ENCODE data around the gene MPRIP. TPM values are rescaled to one million over a fixed set of nuclear protein-coding genes. Genes with fewer than 3 reads are reported as not detected.

The MPRIP gene
- total RNA-seq, 4 donors from 2014 or later: 122 to 207 (median 145) TPM

- WGBS: 95% methylated on average over 4 of the region's 8 CpGs
- H3K4me3 ChIP-seq: no peak overlapping the region
- peaks cover 84% of the 10 kb centered on the region for H3K36me3 ChIP-seq
- no peak for DNase-seq (ENCODE audit: low spot score in 2 of 2)
- TF ChIP-seq CTCF (IDR thresholded peaks at IDR 0.05) (no peak), EP300 (IDR thresholded peaks at IDR 0.05) (no peak), POLR2A (IDR thresholded peaks at IDR 0.05) (no peak), POLR2AphosphoS5 (IDR thresholded peaks at IDR 0.05) (no peak)
- H3K9me3 ChIP-seq: no peaks in the 10 kb centered on the region
- H3K4me1 ChIP-seq: no peaks in the 10 kb centered on the region
- H3K27me3 ChIP-seq: no peaks in the 10 kb centered on the region
- H3K27ac ChIP-seq: no peak overlapping the region
These were observed 124.2 kb downstream of the MPRIP start for GRCh38 chr17:17166446-17166845.

- Histone ChIP-seq H3K4me1 (peaks cover 4% of the 10 kb centered on the region), H3K27ac (no peak overlapping the region), H3K9me3 (no peaks in the 10 kb centered on the region), H3K27me3 (no peaks in the 10 kb centered on the region), H3K36me3 (peaks cover 84% of the 10 kb centered on the region), H3K4me3 (no peak overlapping the region)
- WGBS: 90% methylated on average over 6 of the region's 10 CpGs
- DNase-seq (ENCODE audit: low spot score in 2 of 2): no peak
- TF ChIP-seq POLR2AphosphoS5 (IDR thresholded peaks at IDR 0.05): no peak
- TF ChIP-seq CTCF (IDR thresholded peaks at IDR 0.05): no peak
- TF ChIP-seq POLR2A (IDR thresholded peaks at IDR 0.05): no peak
- no peak for TF ChIP-seq EP300 (IDR thresholded peaks at IDR 0.05)
These were observed 125.1 kb downstream of the MPRIP start for GRCh38 chr17:17167356-17167755.

GRCh38 chr17:17167986-17168385 lies 125.7 kb downstream of the MPRIP start:
- no peak for DNase-seq (ENCODE audit: low spot score in 2 of 2)

GRCh38 chr17:17168401-17168800 lies 126.1 kb downstream of the MPRIP start:
- no peak for TF ChIP-seq CTCF (IDR thresholded peaks at IDR 0.05)
- TF ChIP-seq POLR2AphosphoS5 (IDR thresholded peaks at IDR 0.05): no peak
- TF ChIP-seq EP300 (IDR thresholded peaks at IDR 0.05): no peak
- TF ChIP-seq POLR2A (IDR thresholded peaks at IDR 0.05): no peak
- H3K27ac ChIP-seq: no peak overlapping the region

More at GRCh38 chr17:17167986-17168385, 125.7 kb downstream of the MPRIP start:
- no peak for TF ChIP-seq EP300 (IDR thresholded peaks at IDR 0.05)
- TF ChIP-seq POLR2AphosphoS5 (IDR thresholded peaks at IDR 0.05): no peak
- no peak for TF ChIP-seq CTCF (IDR thresholded peaks at IDR 0.05)
- no peak for TF ChIP-seq POLR2A (IDR thresholded peaks at IDR 0.05)
- WGBS: 90% methylated on average over 7 of the region's 10 CpGs
- Histone ChIP-seq H3K4me3 (no peak overlapping the region), H3K36me3 (peaks cover 84% of the 10 kb centered on the region), H3K27me3 (no peaks in the 10 kb centered on the region), H3K9me3 (no peaks in the 10 kb centered on the region), H3K4me1 (peaks cover 4% of the 10 kb centered on the region), H3K27ac (no peak overlapping the region)

GRCh38 chr17:17169396-17169795 lies 127.1 kb downstream of the MPRIP start:
- DNase-seq (ENCODE audit: low spot score in 2 of 2): no peak
- Histone ChIP-seq H3K36me3 (peaks cover 84% of the 10 kb centered on the region), H3K9me3 (no peaks in the 10 kb centered on the region), H3K4me3 (no peak overlapping the region), H3K27me3 (no peaks in the 10 kb centered on the region), H3K4me1 (peaks cover 4% of the 10 kb centered on the region), H3K27ac (no peak overlapping the region)
- 96% methylated on average over 4 of the region's 4 CpGs for WGBS
- TF ChIP-seq POLR2AphosphoS5 (IDR thresholded peaks at IDR 0.05) (no peak), CTCF (IDR thresholded peaks at IDR 0.05) (no peak), EP300 (IDR thresholded peaks at IDR 0.05) (no peak), POLR2A (IDR thresholded peaks at IDR 0.05) (no peak)

More at GRCh38 chr17:17168401-17168800, 126.1 kb downstream of the MPRIP start:
- no peaks in the 10 kb centered on the region for H3K27me3 ChIP-seq
- no peak overlapping the region for H3K4me3 ChIP-seq
- H3K36me3 ChIP-seq: peaks cover 84% of the 10 kb centered on the region
- no peaks in the 10 kb centered on the region for H3K9me3 ChIP-seq
- no peak for DNase-seq (ENCODE audit: low spot score in 2 of 2)
- WGBS: 90% methylated on average over 2 of the region's 5 CpGs
- H3K4me1 ChIP-seq: peaks cover 4% of the 10 kb centered on the region
